ENCODE results near the gene GPR84.
"Not testable (repeated sequence)": the region's sequence is repeated elsewhere in the genome, so short reads cannot be mapped to it uniquely, and the experiment has no call there.

Gene GPR84

GRCh38 chr12:54354271-54354670 is 10.0 kb downstream of the GPR84 start:
- DNase-seq = not testable (repeated sequence)

GRCh38 chr12:54352891-54353874 is 11.1 kb downstream of the GPR84 start:
- peak; percentile 16 for DNase-seq

- peak; percentile 23 for DNase-seq
These were observed 12.2 kb downstream of the GPR84 start for GRCh38 chr12:54352022-54352531.

DNA sequence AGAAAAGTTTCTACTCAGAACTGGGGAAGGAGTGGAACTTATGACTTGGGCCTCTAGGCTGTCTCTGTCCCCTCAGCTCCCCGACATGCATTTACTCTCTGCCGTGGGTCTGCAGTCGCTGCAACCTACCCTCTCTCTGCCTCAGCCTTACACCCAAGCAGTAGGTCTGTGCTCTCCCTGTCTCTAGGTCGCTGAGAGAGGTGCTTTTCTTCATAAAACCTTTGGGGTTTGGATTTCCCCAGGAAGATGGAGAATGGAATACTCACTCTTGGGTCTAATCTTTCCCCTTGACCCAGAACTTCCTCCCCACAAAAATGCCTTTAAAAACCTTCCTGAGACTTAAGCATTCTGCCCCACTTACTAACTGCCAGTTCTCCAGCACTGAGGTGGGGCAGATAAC is 12.9 kb downstream of the GPR84 start:
- DNase-seq = no peak

- no peak for DNase-seq
These were observed 13.5 kb downstream of the GPR84 start for GRCh38 chr12:54350743-54351142.

GRCh38 chr12:54349679-54350078 is 14.6 kb downstream of the GPR84 start:
- DNase-seq = no peak

DNA sequence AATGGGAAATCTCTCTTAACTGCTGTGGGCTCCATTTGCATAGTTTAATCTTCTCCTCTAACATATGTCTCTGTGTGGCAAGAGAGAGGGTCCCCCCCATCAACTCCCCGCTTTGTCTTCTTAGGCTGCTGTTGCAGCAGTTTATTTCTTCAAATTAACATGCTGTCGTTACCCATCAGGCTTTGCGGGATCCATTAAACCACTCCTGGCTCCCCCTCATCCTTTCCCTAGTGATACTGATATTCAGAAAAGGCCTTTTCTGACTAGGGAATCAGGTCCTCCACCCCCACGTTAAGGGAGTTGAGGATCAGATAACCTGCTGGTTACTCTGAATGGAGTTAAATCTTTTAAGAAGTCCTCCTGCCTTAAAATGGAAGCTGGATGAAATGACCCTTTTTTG is 15.2 kb downstream of the GPR84 start:
- no peak for DNase-seq

- DNase-seq = no peak
These were observed 22.6 kb downstream of the GPR84 start for GRCh38 chr12:54341378-54342300.

- DNase-seq = no peak
These were observed 23.4 kb downstream of the GPR84 start for GRCh38 chr12:54340846-54341245.

DNA sequence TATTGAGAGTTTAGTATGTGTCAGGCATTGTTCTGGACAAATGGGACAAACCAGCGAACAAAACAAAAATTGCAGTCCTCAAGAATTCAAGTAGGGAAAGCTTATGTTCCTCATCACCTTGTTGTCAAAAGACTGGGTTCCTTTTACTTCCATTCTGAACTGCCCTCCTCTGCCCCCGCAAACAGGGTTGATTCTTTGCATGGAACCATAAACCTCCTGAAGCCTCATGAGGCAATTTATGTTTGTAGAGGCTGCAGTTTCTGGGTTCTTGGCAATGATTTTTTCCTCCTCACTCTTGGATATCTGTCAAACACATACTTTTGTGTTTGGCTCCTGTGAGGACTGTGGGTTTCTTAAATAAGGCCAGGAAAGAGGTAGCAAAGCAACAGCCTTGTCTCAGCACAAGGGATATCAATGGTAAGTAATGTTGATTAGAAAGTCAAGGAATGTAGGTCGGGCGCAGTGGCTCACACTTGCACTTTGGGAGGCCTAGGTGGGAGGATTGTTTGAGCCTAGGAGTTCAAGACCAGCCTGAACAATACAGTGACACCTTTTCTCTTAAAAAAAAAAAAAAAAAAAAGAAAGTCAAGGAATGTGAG is 25.5 kb downstream of the GPR84 start:
- DNase-seq = no peak

GRCh38 chr12:54337854-54338650 is 26.2 kb downstream of the GPR84 start:
- no peak for DNase-seq

DNA sequence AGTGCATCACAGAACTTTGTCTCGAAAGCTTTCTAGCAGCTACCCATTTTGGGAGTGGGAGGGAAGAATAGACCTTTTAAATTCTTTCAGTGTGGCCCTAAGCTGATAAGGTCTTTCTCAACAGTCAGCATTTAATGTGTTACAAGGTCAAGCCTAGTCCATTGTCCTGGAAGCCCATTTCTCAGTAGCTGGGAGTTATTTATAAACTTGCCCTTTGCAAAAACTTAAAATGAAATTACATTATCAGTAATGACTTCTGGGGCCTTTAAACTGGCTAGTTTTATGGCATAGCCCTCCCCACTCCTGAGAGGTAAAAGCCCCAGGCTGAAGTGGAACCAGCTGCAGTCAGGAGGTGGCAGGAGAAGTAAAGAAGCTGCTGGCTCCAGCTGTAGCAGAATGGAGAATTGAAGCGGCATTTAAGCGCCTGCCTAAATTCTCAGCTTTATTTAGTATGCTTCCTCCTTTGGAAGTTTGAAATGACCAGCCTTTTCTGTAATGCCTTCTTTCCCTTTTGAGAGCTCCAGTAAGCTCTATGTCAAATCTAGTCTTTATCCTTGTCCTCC is 26.9 kb downstream of the GPR84 start:
- no peak for DNase-seq

DNA sequence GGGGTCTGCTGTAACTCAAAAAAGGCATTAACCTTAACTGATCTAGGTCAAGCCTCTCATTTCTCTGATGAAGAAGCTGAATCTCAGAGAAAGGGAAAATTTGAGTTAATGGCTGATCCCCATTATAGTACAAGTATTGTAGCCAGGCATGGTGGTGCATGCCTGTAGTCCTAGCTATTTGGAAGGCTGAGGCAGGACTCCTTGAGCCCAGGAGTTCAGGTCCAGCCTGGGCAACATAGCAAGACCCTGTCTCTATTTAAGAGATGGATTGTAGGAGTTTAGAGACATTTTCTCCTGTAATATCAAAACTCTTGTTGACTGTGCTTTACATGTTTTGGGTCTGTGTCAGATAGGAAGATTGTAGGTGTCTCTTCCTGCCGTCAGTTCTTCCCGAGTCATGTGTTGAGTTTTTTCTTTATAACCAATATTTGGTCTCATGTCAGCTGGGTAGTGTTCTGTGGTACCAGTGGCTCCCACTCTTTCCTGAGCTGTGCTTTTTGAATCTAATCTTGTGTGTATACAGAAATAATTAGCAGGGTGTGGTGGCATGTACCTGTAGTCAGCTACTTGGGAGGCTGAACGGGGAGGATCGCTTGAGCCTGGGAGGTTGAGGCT is 30.8 kb downstream of the GPR84 start:
- no peak for DNase-seq

DNA sequence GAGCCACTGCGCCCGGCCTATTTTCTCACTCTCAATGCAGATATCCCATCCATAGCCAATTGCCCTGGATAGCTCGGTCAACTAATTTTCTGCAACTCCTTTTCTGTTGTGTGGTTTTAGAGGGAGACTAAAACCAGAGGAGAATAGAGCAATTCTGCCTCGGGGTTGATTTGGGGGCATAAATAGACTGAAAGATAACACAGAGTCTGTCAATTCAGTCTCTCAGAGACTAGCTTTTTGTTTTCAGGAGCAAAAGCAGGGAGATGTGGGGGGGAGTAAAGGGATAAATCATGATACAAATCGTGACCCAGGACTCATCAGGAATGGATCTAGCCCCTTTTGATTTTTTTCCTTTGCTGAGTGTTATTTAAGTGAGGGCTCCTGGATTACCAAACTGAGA is 32.8 kb downstream of the GPR84 start:
- DNase-seq = no peak

DNA sequence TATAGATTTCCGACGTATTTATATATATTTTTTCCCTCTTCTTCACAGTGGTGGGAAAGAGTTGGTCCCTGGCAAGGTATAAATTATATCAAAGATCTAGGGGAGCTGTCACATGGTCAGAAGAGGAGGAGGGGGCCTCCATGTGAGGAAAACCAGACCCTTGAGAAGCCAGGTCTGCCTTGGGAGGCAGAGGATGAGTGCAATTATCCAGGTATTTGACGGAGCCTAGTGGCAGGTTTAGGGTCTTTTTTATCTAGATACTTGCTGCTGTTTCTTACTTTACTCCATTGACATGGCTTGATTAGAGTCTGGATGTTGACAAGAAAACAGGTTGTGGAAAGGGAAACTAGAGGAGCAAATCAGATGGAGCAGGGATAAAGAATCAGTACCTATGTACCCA is 33.8 kb downstream of the GPR84 start:
- DNase-seq = no peak

GRCh38 chr12:54329759-54330158 is 34.5 kb downstream of the GPR84 start:
- DNase-seq = no peak

DNA sequence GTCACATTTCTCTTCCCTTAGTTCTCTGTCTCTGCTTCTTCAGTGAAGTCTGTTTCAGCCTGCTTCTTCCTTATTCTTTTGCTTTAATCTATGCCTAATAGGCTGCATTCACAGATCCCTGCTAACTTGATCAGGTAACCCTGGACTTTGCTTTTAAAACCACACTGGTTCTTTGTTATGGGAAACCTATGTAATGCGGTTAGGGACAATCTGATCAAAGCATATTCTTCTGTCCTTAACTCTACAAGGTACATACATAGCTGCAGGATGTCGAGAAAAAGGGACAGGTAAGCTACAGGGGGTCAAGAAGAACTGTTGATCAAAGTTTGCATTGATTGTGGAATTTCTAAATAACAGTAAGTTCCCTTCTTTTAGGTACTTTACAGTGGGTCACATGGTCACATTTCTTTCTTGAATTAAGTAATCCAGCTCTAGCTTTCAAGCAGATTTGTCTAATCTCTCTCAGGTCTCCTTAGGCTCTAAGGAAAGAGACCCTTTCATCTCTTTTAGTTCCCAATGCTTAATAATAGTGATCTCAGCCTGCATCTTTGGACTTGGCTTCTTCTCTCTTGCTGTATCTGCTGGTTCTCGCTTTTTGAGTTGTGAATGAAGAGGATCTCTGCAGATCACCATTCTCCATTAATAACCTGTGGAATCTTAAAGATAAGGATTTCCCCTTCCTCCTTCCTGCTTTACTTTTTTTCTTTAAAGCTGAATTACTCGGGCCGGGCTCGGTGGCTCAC is 35.5 kb downstream of the GPR84 start:
- DNase-seq = no peak

DNA sequence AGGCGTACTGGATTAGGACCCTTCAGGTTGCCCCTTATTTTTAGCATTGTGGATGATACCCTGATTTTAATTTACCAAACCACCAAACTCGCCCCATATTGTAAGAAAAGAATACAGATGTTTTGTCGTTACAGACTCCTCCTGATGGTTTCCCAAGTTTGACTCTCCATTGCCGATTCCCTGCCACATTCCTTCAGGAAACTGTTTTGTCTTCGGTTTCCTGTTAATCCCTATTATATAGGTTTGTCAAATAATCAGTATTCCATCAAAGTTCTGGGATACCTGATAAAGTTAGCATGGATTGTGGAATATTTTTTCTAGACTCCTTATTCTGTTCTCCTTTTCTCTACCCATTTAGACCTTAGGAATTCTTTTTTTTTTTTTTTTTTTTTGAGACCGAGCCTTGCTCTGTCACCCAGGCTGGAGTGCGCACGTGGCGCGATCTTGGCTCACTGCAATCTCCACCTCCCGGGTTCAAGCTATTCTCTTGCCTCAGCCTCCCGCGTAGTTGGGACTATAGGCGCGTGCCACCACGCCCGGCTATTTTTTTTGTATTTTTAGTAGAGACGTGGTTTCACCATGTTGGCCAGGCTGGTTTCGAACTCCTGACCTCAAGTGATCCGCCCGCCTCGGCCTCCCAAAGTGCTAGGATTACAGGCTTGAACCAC is 38.7 kb downstream of the GPR84 start:
- DNase-seq = not testable (repeated sequence)

GRCh38 chr12:54324617-54325441 is 39.5 kb downstream of the GPR84 start, which contains the start of gene COPZ1:
COPZ1 (plus strand) TSS chr12:54325131; CDS start chr12:54325164, 33 bp downstream.
- DNase-seq = peak; percentile 99
